GM18498 (cell line): ENCODE results near the gene MSRB1.
"Not testable (repeated sequence)": the region's sequence is repeated elsewhere in the genome, so short reads cannot be mapped to it uniquely, and the experiment has no call there.

Source experiments
- ATAC-seq: cut with Tn5 transposase; IDR thresholded peaks from one replicate; pipeline ENCODE4 v1.9.1; 2021; ENCODE audit warnings: mild to moderate bottlenecking, moderate library complexity; ENCODE audit not compliant: unreplicated experiment

The MSRB1 gene

DNA sequence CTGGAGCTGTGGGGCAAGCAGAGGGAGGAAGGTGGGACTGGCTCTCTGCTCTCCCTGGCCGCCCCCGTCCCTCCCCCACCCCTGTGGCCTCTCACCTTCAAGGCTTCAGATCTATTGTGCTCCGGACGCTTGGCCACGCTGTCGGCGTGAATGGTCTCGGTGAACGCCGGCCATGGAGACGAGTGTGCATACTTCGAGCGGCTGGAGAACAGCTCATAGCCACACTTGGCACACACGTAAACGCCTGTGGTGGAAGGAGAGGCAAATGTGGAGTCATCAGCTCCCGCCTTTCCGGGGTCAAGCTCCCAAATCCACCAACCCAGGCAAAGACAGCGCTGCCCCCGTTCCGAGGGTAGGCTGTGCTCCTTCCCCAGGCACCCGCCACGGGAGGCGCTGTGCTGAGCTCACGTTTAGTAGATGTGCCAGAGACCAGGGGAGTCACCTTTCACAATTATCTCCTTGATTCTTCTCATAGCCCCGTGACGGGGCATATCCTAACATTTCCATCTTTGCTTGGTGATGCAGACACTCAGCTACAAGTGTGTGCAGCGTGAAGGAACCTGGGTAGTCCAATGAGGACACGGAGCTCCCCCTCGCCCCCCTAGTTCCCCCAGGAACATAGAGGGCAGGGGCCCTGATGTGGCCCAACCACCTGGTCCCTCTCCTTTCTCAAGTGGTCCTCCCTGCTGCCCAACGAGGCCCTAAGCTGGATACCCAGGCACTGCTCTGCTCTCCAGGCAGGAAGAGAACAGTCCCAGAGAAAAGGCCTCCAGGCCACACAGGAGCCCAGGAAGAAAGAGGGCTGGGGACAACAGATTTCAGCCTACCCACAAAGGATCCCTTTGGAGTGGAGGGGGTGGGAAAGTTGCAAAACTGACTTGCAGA, 1.6 kb downstream of the MSRB1 start:
- ATAC-seq = no peak

DNA sequence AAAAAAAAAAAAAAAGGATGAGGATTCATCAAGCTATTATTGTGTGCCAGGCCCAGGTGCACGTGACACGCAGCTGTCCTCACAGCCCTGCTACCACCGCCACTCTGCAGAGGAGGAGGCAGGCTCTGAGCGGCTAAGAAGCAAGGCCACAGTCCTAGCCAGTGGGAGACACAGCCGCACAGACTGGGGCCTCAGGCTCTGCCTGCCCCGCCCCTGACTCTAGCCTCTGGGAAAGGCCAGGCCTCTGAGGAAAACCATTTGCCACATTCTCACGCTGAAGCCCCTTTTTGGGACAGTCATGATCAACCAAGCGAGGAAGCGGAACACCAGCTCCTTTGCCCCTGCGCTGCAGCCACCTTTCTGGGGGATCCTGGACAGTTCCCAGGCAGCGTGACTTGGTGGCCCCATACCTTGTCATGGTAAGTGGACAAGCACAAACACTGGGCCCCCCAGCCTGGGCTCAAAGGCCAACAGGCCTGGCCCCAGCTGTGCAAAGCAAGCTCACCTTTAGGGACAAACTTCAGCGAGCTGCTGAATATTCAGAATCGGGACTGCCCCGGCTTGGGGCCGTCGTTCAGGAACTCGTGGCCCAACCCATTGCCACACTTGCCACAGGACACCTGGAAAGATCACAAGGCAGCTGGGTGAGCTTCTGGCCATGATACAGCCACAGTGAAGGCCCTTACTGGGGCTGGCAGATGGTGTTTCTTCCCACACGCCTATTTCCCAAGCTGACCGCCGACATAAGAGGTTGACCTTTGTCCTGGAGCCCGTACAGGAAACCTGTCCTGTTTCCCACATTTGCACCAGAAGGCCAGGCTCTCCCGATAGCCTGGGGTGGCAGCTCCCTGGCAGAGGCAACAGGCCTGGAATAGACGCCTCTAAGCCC, 2.5 kb downstream of the MSRB1 start:
- ATAC-seq = no peak

DNA sequence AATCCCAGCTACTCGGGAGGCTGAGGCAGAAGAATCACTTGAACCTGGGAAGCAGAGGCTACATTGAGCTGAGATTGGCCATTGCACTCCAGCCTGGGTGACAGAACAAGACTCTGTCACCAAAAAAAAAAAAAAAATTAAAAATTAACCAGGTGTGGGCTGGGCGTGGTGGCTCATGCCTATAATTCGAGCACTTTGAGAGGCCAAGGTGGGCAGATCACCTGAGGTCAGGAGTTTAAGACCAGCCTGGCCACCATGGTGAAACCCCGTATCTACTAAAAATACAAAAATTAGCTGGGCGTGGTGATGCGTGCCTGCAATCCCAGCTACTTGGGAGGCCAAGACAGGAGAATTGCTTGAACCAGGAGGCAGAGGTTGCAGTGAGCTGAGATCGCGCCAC, 3.2 kb downstream of the MSRB1 start:
- not testable (repeated sequence) for ATAC-seq

DNA sequence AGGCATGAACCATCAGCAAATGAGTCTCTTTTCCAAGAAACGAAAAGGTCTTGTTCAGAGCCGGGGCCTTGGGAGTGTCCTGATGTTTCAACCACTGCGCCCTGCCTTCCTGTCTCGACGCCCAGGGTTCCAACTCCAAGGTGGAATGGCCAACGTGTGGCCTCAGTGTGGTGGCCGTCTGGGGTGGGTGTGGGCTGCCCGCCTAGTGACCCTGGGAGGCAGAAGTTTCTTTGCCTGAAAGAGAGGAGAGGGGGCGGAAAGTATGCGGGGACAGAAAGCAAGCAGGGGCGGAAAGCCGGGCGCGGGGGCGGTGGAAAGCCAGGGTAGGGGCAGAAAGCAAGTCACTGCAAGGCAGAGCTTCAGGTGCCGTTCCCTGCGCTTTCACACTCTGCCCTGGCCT, 4.1 kb downstream of the MSRB1 start:
- no peak for ATAC-seq

DNA sequence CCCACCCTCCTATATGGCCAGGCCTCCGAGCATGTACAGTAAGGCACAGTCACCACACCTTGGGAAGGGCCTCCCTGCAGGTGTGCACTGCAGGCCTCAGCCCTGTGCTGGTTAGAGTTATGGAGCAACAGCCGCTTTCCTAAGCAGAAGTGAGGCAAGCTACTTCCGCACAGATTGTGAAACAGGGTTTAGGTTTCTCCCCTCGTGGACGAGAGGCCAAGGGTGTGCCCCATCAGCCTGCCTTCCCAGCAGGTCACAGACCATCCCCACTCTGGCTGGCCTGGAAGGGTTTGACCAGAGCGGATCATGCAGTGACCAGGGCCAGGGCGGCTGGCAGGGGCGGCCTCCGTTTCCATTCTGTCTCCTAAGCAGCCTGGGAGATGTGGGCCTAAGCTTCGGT, 4.7 kb downstream of the MSRB1 start:
- no peak for ATAC-seq

DNA sequence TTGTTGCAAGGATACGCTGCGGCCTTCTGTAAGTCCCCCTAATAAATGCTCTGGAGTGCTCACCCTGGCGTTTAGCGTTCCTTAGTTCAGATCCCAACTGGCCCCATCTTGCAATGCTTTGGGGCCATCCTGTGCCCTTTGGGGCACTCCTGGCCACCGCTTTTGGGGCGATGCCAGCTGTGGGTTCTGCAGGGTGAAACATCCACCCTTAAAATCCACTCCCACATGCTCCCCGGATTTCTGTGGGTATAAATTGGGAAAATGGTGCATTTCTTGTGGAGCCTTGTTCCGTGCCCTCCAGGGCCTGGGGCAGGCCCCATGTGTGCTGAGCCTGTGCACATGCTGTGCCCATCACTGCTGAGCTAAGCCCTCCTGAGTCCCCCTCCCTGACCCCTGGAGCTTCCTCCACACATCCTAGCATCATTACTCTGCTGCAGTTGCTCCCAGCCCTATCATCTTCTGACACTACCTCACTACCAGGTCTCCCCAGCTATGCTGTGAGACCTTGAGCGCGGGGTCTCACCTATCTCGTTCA, 6.0 kb downstream of the MSRB1 start:
- no peak for ATAC-seq

DNA sequence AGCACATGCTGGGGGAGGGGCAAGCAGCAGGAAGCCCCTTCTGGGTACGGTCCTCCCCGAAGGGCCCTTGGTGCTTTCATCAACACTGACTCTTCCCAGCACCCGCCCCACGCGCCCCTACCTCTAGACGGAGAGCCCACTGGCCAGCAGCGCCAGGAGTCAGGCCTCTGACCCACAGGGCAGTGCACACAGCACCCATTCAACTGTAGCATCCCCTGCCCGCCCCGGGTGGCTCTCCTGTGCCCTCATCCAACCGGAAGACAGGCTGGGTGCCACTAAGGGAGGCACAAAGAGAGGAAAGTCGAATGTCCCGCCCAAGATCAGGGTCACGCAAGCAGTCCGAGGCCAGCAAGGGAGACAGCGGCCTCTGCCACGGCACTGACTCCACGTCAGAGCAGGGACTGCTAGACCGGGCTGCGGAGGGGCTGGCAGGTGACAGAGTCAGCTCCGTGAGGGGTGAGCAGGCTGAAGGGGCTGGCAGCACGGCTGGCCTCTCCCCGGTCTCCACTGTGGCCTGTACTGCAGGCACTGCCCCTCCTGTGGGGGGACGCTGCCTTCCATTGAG, 9.8 kb downstream of the MSRB1 start:
- ATAC-seq = no peak

DNA sequence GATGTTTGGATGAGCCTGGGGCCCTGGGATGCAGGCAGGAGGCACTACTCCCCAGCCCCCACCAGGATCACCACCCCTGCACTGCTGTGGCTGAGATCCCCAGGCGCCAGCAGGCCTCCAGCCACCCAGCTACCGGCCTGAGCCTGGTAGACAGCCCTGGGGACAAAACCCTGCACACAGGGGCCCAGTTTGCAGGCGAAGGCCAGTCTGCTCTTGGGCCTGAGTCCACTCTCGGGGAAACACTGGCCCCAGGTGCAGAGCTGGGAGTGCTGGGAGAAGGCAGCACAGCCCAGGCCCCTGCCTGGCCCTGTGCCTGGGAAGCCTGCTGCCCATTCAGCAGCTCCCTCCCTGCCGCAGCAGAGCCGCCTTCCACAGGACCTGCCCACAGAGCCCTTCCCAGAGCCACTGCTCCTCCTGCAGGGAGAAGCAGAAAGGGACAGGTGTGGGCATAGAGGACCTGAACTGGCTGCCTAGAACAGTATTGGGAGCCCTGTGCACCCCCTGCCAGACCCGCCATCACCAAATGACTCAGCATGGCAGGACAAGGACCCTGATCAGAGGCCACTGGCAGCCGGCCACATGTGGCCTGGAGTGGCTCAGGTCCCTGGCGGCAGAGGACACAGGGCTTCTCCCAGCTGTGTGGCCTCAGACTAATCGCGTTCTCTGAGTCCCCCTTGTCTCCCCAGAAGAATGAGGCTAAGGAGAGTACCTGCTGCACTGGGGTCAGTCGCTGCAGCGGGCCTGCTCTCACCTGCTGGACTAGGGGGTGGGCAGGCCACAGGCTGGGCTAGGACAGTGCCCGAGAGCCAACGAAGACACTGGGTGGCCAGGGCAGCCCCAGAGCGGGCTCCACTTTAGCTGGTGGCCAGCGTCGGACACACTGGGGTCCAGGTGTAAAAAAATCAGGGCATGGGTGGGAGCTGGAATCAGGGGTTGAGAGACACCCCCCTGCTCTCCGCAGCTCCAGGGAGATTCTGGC, 10.7 kb downstream of the MSRB1 start:
- ATAC-seq = no peak

DNA sequence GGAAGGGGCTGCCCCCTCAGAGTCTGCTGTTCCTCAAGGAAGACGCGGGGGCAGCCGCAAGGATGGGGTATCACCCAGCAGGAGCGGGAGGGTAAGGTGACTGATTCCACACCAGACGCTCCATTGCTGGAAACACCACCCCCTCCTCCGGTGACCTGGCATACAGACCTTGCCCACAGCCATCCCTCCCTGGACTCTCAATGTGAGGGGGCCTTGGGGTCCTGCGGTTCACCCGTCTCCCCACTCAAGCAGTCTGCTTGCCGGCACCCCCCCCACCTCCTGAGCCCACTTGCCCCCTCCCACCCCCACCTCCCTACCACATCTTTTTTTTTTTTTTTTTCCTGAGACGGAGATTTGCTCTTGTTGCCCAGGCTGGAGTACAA, 12.7 kb downstream of the MSRB1 start:
- ATAC-seq = no peak

DNA sequence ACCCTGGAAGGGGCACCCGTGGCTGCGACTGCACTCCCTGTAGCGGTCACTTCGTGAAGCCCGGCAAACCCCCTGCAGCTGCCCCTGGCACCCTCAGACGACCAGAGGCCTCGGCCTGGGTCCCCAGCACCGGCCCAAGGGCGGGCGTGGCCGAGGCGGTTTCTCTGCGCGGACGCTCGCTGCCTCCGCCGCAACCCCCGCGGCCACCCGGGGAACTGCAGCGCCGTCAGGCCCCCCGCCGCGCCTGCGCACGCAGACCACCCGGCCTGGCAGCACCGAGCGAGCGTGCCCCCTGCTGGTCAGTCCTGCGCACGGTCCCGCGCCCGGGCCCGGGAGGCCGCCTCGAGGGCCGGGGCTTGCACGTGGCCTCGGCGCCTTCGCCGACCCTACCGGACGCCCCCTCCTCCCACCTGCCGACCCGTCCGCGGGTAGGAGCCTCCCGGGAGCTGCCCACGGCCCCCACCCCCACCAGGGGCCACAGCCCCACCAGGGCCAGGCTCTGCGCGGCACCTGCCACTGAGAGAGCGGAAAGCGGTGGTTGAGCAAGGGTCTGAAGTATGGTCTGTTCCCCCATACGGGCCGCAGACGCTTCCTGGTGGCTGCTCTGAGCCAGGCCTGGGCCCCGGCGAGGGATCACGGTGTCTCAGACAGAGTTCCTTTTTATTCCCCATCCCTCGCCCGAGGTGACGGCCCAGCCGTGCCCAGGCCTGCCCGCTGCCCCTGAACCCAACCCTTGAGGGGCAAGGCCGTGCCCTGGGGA, 13.2 kb downstream of the MSRB1 start:
- ATAC-seq = peak; percentile 89

DNA sequence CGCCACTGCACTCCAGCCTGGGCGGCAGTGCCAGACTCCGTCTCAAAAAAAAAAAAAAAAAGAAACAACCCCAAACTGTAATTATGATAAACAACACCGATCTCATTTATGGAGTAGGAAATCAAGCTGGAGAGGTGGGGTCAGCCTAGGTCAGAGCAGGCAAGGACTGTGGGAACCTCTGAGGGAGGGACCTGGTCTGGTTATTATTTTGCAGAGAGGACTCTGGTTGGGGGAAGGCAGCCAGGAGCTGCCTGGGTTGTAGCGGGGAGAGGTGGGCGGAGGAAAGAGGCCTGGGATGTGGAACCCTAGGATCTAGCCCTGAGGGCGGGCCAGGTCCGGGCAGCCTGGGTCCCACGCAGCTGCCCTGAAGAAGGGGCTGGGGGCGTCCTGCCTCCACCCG, 13.9 kb downstream of the MSRB1 start:
- peak; percentile 31 for ATAC-seq

DNA sequence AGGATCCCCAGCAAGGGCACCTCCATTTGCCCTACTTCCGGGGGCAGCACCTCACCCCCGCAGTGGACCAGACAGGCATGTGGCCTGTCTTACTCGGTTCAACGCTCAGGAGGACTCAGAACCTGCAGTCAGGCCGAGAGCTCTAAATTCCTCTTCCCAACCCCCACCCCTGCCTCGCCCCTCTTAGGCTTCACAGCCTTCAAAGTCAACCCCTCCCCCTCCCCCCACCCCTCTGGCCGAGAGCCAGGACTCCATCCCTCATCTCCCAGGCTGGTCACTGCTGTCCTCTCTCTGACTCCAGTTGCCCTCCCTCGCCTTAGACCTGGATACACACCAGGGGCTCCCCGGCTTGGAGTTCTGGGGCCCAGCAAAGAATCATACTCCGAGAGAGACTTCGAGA, 16.7 kb downstream of the MSRB1 start:
- ATAC-seq = no peak

DNA sequence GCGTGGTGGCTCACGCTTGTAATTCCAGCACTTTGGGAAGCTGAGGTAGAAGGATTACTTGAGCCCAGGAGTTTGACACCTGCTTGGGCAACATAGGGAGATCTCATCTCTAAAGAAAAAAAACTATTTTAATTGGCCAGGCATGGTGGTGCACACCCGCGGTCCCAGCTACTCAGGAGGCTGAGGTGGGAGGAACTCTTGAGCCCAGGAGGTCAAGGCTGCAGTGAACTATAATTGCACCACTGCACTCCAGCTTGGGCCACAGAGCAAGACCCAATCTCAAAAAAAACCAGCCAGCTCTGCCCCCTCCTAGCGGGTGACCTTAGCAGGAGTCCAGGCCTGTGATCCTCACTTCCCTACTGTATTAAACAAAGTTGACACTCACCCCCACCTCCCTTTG, 18.9 kb downstream of the MSRB1 start:
- no peak for ATAC-seq

DNA sequence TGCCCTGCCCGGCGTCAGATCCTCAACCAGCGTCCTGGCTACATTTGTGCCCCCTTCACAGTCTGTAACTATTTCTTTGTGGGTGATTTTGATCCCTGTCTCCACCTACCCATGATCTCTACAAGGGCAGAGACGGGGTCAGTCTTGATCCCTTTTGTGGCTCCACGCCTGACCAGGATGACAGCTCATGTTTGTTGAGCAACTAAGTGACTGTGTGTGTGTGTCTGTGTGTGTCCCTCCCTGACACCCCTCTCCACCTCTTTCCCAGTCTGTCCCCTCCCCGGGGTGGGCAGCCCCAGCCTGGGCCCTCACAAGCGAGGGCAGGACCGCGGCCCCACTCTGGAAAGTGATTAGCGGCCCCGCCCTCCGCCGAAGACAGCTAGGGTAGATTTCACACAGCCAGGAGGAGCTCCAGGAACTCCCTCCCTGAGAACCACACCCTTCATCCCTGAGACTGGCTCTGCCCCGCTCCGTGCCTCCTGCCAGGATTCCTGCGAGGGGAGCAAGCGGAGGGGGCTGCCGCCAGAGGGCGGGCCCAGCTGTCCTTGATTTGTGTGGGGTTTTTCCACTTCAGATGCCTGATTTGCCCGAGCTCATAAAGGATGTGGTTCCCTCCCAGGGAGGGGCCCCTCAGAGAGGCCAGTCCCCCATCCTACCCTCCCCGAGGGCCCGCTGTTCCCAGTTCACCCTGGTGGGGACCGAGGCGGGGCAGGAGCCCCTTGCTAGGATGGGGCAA, 19.5 kb downstream of the MSRB1 start:
- ATAC-seq = no peak

DNA sequence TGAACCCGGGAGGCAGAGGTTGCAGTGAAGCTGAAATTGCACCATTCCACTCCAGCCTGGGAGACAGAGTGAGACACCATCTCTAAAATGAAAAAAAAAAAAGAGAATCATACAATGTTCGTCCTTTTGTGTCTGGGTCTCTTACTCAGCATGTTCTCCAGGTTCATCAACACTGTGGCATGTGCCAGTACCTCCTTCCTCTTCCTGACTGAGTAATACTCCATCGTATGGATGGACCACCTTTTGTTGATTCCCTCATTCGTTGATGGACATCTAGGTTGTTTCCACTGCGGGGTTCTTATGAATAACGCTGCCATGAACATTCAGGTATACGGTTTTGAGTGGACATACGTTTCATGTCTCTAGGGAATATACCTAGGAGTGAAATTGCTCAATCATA, 20.6 kb downstream of the MSRB1 start:
- ATAC-seq = no peak

DNA sequence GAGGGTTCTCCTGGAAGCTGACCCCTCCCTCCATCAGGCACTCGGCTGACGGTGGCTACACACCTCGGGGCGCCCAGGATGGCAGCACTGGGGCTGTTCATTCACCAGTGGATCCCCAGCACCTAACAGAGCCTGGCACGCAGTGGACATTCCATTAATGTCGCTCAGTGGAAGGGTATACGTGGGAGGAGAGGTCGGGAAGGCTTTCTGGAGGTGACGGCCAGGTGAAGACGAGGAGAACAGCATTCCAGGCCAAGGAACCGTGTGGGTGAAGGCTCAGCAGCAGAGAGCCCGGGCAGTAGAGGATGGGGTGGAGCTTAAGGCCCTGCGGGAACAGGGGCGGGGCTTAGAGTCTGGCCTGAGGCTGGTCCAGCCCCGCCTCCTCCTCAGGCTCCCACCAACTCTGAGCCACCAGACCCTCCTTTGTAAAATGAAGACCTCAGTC, 22.2 kb downstream of the MSRB1 start:
- no peak for ATAC-seq

DNA sequence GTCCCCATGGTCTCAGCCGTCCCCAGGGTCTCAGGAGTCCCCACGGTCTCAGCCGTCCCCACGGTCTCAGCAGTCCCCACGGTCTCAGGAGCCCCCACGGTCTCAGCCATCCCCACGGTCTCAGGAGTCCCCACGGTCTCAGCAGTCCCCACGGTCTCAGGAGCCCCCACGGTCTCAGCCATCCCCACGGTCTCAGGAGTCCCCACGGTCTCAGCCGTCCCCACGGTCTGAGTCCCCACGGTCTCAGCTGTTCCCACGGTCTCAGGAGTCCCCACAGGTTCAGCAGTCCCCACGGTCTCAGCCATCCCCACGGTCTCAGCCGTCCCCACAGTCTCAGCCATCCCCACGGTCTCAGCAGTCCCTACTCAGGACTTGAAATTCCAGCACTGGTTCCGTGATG, 22.9 kb downstream of the MSRB1 start:
- ATAC-seq = not testable (repeated sequence)

DNA sequence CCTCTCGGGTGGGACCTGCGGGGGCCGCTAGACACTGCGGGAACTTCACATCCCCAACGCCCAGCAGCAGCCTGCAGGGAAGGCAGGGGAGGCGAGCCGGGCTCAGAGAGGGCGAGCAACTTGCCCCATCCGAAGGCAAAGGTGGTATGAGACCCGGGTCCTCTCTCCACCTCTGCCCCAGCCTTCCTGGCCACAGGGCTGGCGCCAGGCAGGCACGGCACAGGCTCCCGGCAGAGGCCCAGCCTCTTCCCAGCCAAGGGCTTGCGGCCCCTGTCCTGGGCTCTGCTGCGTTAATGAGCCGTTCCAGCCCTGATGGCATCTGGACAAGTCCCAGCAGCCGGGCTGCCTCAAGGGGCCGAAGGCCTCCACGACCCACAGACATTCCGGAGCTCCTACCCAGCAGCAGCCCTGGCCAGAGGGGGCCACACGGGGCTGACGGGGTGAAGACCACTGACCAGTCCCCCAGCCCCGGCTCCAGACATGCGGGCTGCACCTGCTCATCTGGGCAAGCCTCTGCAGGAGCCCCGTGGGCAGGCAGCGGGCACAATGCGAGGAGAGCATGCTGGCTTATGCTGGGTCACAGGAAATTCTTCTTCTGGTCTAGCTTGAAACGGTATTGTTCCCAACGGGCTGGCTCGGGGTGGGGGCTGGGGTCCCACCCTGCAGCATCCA, 23.5 kb downstream of the MSRB1 start:
- ATAC-seq = no peak
